Measurements from ENCODE around the gene ZNF362.

Gene ZNF362

GRCh38 chr1:33349778-33350610 lies 93.7 kb downstream of the ZNF362 start:
- peak; percentile 75 for DNase-seq

Data from stimulated activated naive CD4-positive, alpha-beta T cell treated with Interleukin-2 at 50 U/mL for 16 hours (primary cell).